Osteoblast (primary cell): ENCODE measurements around the gene HNRNPL. TPM values are rescaled to one million over a fixed set of nuclear protein-coding genes. Genes with fewer than 3 reads are reported as not detected.
"Not testable (repeated sequence)": the region's sequence is repeated elsewhere in the genome, so short reads cannot be mapped to it uniquely, and the experiment has no call there.

Source experiments
- DNase-seq: peaks from one replicate; pipeline ENCODE4 v3.0.0; 2011; ENCODE audit warnings: low spot score, mixed read lengths; ENCODE audit not compliant: insufficient read length; ENCODE audit errors: missing footprints
- H2AFZ ChIP-seq: 2 replicates; pipeline ENCODE4 v1.6.0; 2011; ENCODE audit warnings: mild to moderate bottlenecking, low read length
- H3K27ac ChIP-seq: 2 replicates; pipeline ENCODE4 v1.5.1; 2011; ENCODE audit warnings: mild to moderate bottlenecking, low read depth, low read length, moderate library complexity
- H3K27me3 ChIP-seq: 2 replicates; pipeline ENCODE4 v1.6.0; 2012; ENCODE audit warnings: mild to moderate bottlenecking, control low read depth, inconsistent platforms, low read length, moderate library complexity; ENCODE audit not compliant: insufficient read depth
- H3K36me3 ChIP-seq: 2 replicates; pipeline ENCODE4 v1.5.1; 2011; ENCODE audit warnings: mild to moderate bottlenecking, low read length, control low read depth, moderate library complexity; ENCODE audit not compliant: insufficient read depth
- H3K4me1 ChIP-seq: 2 replicates; pipeline ENCODE4 v1.5.1; 2011; ENCODE audit warnings: mild to moderate bottlenecking, low read length, control low read depth, moderate library complexity; ENCODE audit not compliant: insufficient read depth
- H3K4me2 ChIP-seq: 2 replicates; pipeline ENCODE4 v1.6.0; 2011; ENCODE audit warnings: mild to moderate bottlenecking, low read length; ENCODE audit not compliant: insufficient read depth
- H3K4me3 ChIP-seq: fragments of 200-600 bp; sonication (generic); 3 replicates; pipeline ENCODE4 v1.5.1; 2012; ENCODE audit warnings: mild to moderate bottlenecking, low read length, inconsistent platforms; ENCODE audit not compliant: insufficient read depth
- H3K79me2 ChIP-seq: 2 replicates; pipeline ENCODE4 v1.6.0; 2012; ENCODE audit warnings: mild to moderate bottlenecking, low read length, control low read depth, inconsistent platforms; ENCODE audit not compliant: insufficient read depth
- H3K9me3 ChIP-seq: 2 replicates; pipeline ENCODE4 v1.5.1; 2011; ENCODE audit warnings: low read depth, low read length, control low read depth
- H4K20me1 ChIP-seq: 2 replicates; pipeline ENCODE4 v1.6.0; 2012; ENCODE audit warnings: mild to moderate bottlenecking, low read length, control low read depth; ENCODE audit not compliant: insufficient read depth
- total RNA-seq: library from RNA; depleted of rRNA; stranded (reverse); fragments of >200 nt; gene quantifications from 2 replicates; pipeline ENCODE4 v1.2.3, GENCODE V29; 2012
- TF ChIP-seq, protein P1 (sequence below): IDR thresholded peaks from 2 replicates; pipeline ENCODE4 v1.5.1; 2011; ENCODE audit warnings: mild to moderate bottlenecking, low read depth, low read length, moderate library complexity; ENCODE audit errors: extremely low read depth

HNRNPL gene
- total RNA-seq, 1 donor, result 188 TPM

DNA sequence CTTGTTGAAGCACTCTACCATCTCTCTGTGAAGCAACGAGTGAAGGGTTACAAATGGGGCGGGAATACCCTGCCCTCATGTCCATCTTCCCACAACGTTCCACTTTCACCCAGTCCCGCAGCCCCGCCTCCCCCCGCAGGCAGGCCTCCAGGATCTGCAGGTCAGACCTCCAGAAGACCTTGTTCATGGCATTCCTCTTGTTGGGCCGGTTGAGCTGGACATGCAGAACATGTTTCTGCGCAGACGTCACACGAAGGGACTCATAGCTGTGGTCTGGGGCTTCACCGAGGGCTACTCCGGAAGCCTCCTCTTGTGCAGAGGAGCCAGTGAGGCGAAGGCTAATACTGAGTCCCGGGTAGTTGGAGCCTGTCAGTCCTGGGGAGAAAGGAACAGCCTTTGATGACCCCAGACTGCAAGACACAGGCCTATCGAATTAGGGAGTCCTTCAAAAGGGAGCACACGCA, 18.6 kb downstream of the HNRNPL start:
- Histone ChIP-seq H3K4me3 (peak overlapping the region; percentile 72), H3K4me2 (peak overlapping the region; percentile 74), H2AFZ (peak overlapping the region; percentile 61), H4K20me1 (peaks cover 8% of the 10 kb centered on the region), H3K27me3 (no peaks in the 10 kb centered on the region), H3K27ac (peak overlapping the region; percentile 88), H3K36me3 (peaks cover 9% of the 10 kb centered on the region), H3K4me1 (peaks cover 35% of the 10 kb centered on the region), H3K9me3 (no peaks in the 10 kb centered on the region), H3K79me2 (no peaks in the 10 kb centered on the region)
- peak; percentile 97 for DNase-seq
- TF ChIP-seq, protein P1, sequence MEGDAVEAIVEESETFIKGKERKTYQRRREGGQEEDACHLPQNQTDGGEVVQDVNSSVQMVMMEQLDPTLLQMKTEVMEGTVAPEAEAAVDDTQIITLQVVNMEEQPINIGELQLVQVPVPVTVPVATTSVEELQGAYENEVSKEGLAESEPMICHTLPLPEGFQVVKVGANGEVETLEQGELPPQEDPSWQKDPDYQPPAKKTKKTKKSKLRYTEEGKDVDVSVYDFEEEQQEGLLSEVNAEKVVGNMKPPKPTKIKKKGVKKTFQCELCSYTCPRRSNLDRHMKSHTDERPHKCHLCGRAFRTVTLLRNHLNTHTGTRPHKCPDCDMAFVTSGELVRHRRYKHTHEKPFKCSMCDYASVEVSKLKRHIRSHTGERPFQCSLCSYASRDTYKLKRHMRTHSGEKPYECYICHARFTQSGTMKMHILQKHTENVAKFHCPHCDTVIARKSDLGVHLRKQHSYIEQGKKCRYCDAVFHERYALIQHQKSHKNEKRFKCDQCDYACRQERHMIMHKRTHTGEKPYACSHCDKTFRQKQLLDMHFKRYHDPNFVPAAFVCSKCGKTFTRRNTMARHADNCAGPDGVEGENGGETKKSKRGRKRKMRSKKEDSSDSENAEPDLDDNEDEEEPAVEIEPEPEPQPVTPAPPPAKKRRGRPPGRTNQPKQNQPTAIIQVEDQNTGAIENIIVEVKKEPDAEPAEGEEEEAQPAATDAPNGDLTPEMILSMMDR, result no peak

DNA sequence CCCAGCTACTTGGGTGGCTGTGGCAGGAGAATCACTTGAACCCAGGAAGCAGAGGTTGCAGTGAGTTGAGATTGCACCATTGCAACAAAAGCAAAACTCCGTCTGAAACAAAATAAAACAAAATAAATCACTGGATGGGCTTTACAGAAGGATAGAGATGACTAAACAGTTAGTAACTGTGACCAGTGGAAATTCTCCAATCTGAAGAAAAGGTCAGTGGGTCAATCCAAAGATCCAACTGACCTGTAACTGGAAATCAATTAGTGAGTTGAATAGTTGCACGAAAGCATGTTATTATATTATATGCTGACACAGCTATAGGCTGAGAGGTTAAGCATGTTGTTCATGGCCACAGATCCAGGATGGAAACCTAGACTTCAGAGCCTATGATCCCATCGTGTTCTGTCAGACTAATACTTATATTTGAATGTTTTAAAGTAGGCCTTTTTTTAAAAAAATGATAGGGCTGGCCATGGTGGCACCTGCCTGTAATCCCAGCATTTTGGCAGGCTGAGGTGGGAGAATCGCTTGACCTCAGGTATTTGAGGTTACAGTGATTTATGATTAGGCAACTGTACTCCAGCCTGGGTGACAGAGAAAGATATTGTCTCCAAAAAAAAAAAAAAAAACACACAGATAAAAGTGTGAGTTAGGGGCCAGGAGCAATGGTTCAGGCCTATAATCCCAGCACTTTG, 19.6 kb downstream of the HNRNPL start:
- TF ChIP-seq, protein P1, result no peak
- H3K4me1 ChIP-seq, result peaks cover 25% of the 10 kb centered on the region
- H3K27me3 ChIP-seq, result no peaks in the 10 kb centered on the region
- no peak overlapping the region for H3K4me3 ChIP-seq
- no peak overlapping the region for H2AFZ ChIP-seq
- peaks cover 4% of the 10 kb centered on the region for H3K36me3 ChIP-seq
- no peaks in the 10 kb centered on the region for H3K9me3 ChIP-seq
- H3K79me2 ChIP-seq, result no peaks in the 10 kb centered on the region
- H4K20me1 ChIP-seq, result no peaks in the 10 kb centered on the region
- DNase-seq, result no peak
- peak overlapping the region; percentile 88 for H3K27ac ChIP-seq
- H3K4me2 ChIP-seq, result peak overlapping the region; percentile 74

DNA sequence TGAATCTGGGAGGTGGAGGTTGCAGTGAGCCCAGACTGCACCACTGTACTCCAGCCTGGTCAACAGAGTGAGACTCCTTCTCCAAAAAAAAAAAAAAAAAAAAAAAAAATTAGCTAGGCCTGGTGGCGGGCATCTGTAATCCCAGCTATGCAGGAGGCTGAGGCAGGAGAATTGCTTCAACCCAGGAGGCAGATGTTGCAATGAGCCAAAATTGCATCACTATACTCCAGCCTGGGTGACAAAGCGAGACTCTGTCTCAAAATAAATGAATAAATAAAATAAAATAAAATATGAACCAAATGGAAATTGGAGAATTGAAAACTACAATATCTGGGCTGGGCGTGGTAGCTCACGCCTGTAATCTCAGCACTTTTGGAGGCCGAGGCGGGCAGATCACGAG, 20.6 kb downstream of the HNRNPL start:
- H4K20me1 ChIP-seq, DNase-seq, H3K9me3 ChIP-seq, H3K79me2 ChIP-seq, H3K36me3 ChIP-seq, H3K4me3 ChIP-seq, H2AFZ ChIP-seq, H3K27me3 ChIP-seq: not testable (repeated sequence)
- Histone ChIP-seq H3K4me2 (peak overlapping the region; percentile 74), H3K4me1 (peaks cover 25% of the 10 kb centered on the region), H3K27ac (peak overlapping the region; percentile 88)

DNA sequence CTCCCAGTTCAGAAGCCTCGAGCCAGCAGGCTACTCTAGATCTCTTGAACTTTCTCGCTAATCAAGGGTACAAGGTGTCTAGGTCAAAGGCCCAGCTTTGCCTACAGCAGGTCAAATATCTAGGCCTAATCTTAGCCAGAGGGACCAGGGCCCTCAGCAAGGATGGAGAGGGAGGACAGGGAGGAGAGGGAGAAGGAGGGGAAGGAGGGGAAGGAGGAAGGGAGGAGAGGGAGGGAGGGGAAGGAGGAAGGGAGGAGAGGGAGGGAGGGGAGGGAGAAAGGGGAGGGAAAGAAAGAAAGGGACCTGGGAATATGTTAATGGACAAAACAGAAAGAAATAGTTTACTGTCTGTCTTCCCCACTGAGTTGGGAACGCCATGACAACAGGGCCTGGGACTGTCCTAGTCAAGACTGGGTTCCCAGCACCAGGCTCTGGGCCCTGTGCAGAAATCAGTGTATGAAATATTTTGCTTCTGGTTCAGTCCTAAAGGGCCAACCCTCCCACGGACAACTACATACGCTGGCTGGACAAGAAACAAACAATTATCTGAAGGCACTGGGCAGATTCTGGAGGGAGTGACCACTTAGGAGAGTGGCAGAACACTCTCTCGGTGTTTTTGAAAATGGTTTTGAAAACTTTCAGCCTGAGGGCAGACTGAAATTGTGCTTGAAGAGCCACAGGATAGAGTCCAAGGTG, 22.8 kb downstream of the HNRNPL start:
- H3K9me3 ChIP-seq, result no peaks in the 10 kb centered on the region
- peaks cover 19% of the 10 kb centered on the region for H3K4me1 ChIP-seq
- H3K27me3 ChIP-seq, result no peaks in the 10 kb centered on the region
- H3K4me2 ChIP-seq, result no peak overlapping the region
- H4K20me1 ChIP-seq, result no peaks in the 10 kb centered on the region
- DNase-seq, result no peak
- H3K36me3 ChIP-seq, result peaks cover 4% of the 10 kb centered on the region
- H3K4me3 ChIP-seq, result no peak overlapping the region
- H3K79me2 ChIP-seq, result no peaks in the 10 kb centered on the region
- H3K27ac ChIP-seq, result no peak overlapping the region
- TF ChIP-seq, protein P1, result no peak
- no peak overlapping the region for H2AFZ ChIP-seq

DNA sequence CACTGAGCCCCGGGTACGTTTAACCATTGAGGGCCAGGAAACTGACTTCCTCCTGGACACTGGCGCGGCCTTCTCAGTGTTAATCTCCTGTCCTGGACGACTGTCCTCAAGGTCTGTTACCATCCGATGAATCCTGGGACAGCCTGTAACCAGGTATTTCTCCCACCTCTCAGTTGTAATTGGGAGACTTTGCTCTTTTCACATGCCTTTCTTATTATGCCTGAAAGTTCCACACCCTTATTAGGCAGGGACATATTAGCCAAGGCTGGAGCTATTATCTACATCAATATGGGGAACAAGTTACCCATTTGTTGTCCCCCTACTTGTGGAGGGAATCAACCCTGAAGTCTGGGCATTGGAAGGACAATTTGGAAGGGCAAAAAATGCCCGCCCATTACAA, 23.9 kb downstream of the HNRNPL start:
- not testable (repeated sequence) for H2AFZ ChIP-seq, H3K36me3 ChIP-seq, H3K4me2 ChIP-seq, H3K27me3 ChIP-seq, H4K20me1 ChIP-seq, H3K79me2 ChIP-seq, H3K27ac ChIP-seq, DNase-seq, H3K9me3 ChIP-seq, H3K4me3 ChIP-seq
- H3K4me1 ChIP-seq, result peaks cover 16% of the 10 kb centered on the region

DNA sequence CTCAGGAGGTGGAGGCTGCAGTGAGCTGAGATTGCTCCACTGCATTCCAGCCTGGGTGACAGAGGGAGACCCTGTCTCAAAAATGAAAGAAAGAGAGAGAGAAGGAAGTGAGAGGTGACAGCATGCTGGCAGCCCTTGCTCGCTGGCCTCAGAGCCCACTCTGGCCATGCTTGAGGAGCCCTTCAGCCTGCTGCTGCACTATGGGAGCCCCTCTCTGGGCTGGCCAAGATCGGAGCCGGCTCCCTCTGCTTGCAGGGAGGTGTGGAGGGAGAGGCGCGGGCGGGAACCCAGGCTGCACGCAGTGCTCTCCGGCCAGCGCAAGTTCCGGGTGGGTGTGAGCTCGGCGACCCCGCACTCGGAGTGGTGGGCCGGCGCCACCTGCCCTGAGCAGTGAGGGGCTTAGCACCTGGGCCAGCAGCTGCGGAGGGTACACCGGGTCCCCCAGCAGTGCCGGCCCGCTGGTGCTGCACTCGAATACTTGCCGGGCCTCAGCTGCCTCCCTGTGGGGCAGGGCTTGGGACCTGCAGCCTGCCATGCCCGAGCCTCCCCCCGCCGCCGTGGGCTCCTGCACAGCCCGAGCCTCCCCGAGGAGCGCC, 28.5 kb downstream of the HNRNPL start:
- H3K36me3 ChIP-seq, H4K20me1 ChIP-seq, H3K27ac ChIP-seq: not testable (repeated sequence)

More for the DNA sequence above, 28.5 kb downstream of the HNRNPL start:
- not testable (repeated sequence) for H3K4me2 ChIP-seq, H3K27me3 ChIP-seq, H3K9me3 ChIP-seq, H2AFZ ChIP-seq, H3K79me2 ChIP-seq, H3K4me1 ChIP-seq, H3K4me3 ChIP-seq, DNase-seq
